SU-DHL-6 (cell line): ENCODE data around the gene MTG2.

Experiments used
- H2AFZ ChIP-seq: fragments of 200-600 bp; sonication (generic); 2 replicates; pipeline ENCODE4 v1.6.1; 2014; ENCODE audit warnings: low read depth, mild to moderate bottlenecking, moderate library complexity, mixed read lengths, antibody characterized with exemption, low read length; ENCODE audit not compliant: severe bottlenecking
- H3F3A ChIP-seq: fragments of 200-600 bp; shearing (Covaris generic); 2 replicates; pipeline ENCODE4 v1.6.0; 2016; ENCODE audit warnings: antibody characterized with exemption, mild to moderate bottlenecking; ENCODE audit not compliant: insufficient read depth
- H3K27ac ChIP-seq: fragments of 200-600 bp; sonication (generic); 2 replicates; pipeline ENCODE4 v1.5.1; 2016; ENCODE audit warnings: low read depth, mild to moderate bottlenecking, low read length, moderate library complexity, mixed read lengths
- H3K27me3 ChIP-seq: fragments of 200-600 bp; sonication (generic), shearing (Covaris generic); 2 replicates; pipeline ENCODE4 v1.6.0; 2014; ENCODE audit warnings: mild to moderate bottlenecking, low read length
- H3K36me3 ChIP-seq: fragments of 200-600 bp; sonication (generic); 2 replicates; pipeline ENCODE4 v1.6.1; 2014; ENCODE audit warnings: mild to moderate bottlenecking, low read length, mixed read lengths
- H3K4me2 ChIP-seq: fragments of 300-600, 200-600 bp; shearing (Covaris generic), sonication (generic); 2 replicates; pipeline ENCODE4 v1.6.0; 2014; ENCODE audit warnings: low read length, low read depth, mild to moderate bottlenecking; ENCODE audit not compliant: poor library complexity, severe bottlenecking
- H3K4me3 ChIP-seq: fragments of 200-600 bp; sonication (generic); 2 replicates; pipeline ENCODE4 v1.5.1; 2014; ENCODE audit warnings: antibody characterized with exemption, low read length, mild to moderate bottlenecking, mixed read lengths; ENCODE audit not compliant: insufficient read depth, poor library complexity, severe bottlenecking
- H3K79me2 ChIP-seq: fragments of 200-600 bp; sonication (generic); 2 replicates; pipeline ENCODE4 v1.6.1; 2014; ENCODE audit warnings: mild to moderate bottlenecking, low read length, moderate library complexity; ENCODE audit not compliant: insufficient read depth
- H3K9ac ChIP-seq: fragments of 200-600 bp; sonication (generic); 2 replicates; pipeline ENCODE4 v1.7.0; 2014; ENCODE audit warnings: mild to moderate bottlenecking, low read length
- H3K9me2 ChIP-seq: fragments of 200-600 bp; sonication (generic); replicated peaks from 2 replicates; pipeline ENCODE4 v1.6.1; 2014; ENCODE audit warnings: low read length; ENCODE audit not compliant: insufficient read depth
- H3K9me3 ChIP-seq: fragments of 200-600 bp; sonication (generic); 2 replicates; pipeline ENCODE4 v1.6.1; 2014; ENCODE audit warnings: low read length, mixed read lengths; ENCODE audit not compliant: insufficient read depth
- H4K20me1 ChIP-seq: fragments of 200-600 bp; sonication (generic); 2 replicates; pipeline ENCODE4 v1.6.1; 2014; ENCODE audit warnings: low read depth, mild to moderate bottlenecking, antibody characterized with exemption, low read length, moderate library complexity, mixed read lengths
- EZH2phosphoT487 ChIP-seq: fragments of 200-600 bp; sonication (generic), shearing (Covaris generic); conservative IDR thresholded peaks from 2 replicates; pipeline ENCODE4 v1.6.1; 2018; ENCODE audit warnings: mild to moderate bottlenecking, antibody characterized with exemption, low read length, moderate library complexity, mixed read lengths
- TF ChIP-seq, protein P1 (sequence below): fragments of 200-600 bp; sonication (generic); IDR thresholded peaks from one replicate; pipeline ENCODE4 v1.5.1; 2017; ENCODE audit warnings: antibody characterized with exemption, mild to moderate bottlenecking, low read length, moderate library complexity; ENCODE audit not compliant: insufficient read depth, poor library complexity, severe bottlenecking

MTG2 gene

GRCh38 chr20:62228982-62229545 is 46.2 kb downstream of the MTG2 start:
- no peaks in the 10 kb centered on the region for H3K79me2 ChIP-seq
- no peaks in the 10 kb centered on the region for H3K9me3 ChIP-seq
- no peaks in the 10 kb centered on the region for H3K36me3 ChIP-seq
- H2AFZ ChIP-seq: no peak overlapping the region
- H4K20me1 ChIP-seq: no peaks in the 10 kb centered on the region
- H3K4me2 ChIP-seq: no peak overlapping the region
- no peaks in the 10 kb centered on the region for H3F3A ChIP-seq
- no peak overlapping the region for H3K27ac ChIP-seq
- TF ChIP-seq, protein P1, sequence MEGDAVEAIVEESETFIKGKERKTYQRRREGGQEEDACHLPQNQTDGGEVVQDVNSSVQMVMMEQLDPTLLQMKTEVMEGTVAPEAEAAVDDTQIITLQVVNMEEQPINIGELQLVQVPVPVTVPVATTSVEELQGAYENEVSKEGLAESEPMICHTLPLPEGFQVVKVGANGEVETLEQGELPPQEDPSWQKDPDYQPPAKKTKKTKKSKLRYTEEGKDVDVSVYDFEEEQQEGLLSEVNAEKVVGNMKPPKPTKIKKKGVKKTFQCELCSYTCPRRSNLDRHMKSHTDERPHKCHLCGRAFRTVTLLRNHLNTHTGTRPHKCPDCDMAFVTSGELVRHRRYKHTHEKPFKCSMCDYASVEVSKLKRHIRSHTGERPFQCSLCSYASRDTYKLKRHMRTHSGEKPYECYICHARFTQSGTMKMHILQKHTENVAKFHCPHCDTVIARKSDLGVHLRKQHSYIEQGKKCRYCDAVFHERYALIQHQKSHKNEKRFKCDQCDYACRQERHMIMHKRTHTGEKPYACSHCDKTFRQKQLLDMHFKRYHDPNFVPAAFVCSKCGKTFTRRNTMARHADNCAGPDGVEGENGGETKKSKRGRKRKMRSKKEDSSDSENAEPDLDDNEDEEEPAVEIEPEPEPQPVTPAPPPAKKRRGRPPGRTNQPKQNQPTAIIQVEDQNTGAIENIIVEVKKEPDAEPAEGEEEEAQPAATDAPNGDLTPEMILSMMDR: no peak
- TF ChIP-seq EZH2phosphoT487: no peak
- H3K27me3 ChIP-seq: no peaks in the 10 kb centered on the region
- no peaks in the 10 kb centered on the region for H3K9me2 ChIP-seq
- H3K9ac ChIP-seq: no peak overlapping the region
- no peak overlapping the region for H3K4me3 ChIP-seq

- Histone ChIP-seq H3K9me2 (no peaks in the 10 kb centered on the region), H3K27ac (no peak overlapping the region), H3K9ac (no peak overlapping the region), H3K36me3 (no peaks in the 10 kb centered on the region), H3K79me2 (no peaks in the 10 kb centered on the region), H3K27me3 (no peaks in the 10 kb centered on the region), H3K4me3 (no peak overlapping the region), H3K4me2 (no peak overlapping the region), H3K9me3 (no peaks in the 10 kb centered on the region), H3F3A (no peaks in the 10 kb centered on the region), H2AFZ (no peak overlapping the region), H4K20me1 (no peaks in the 10 kb centered on the region)
- no peak for TF ChIP-seq EZH2phosphoT487
- TF ChIP-seq, protein P1: no peak
Observed at GRCh38 chr20:62229667-62230066, 46.8 kb downstream of the MTG2 start.

GRCh38 chr20:62230276-62230675 is 47.4 kb downstream of the MTG2 start:
- no peak overlapping the region for H3K9ac ChIP-seq
- no peak for TF ChIP-seq EZH2phosphoT487
- TF ChIP-seq, protein P1: no peak

More at GRCh38 chr20:62230276-62230675, 47.4 kb downstream of the MTG2 start:
- H3F3A ChIP-seq: no peaks in the 10 kb centered on the region
- H3K36me3 ChIP-seq: no peaks in the 10 kb centered on the region
- no peaks in the 10 kb centered on the region for H3K9me2 ChIP-seq
- H2AFZ ChIP-seq: no peak overlapping the region
- H4K20me1 ChIP-seq: no peaks in the 10 kb centered on the region
- H3K79me2 ChIP-seq: no peaks in the 10 kb centered on the region
- no peak overlapping the region for H3K4me2 ChIP-seq
- H3K4me3 ChIP-seq: no peak overlapping the region
- H3K9me3 ChIP-seq: no peaks in the 10 kb centered on the region
- no peak overlapping the region for H3K27ac ChIP-seq
- H3K27me3 ChIP-seq: no peaks in the 10 kb centered on the region
